A673 (cell line): ENCODE results near the gene IFNG.

Experiments
- CTCF ChIP-seq: fragments of 300-800, 200-600 bp; sonication (generic); conservative IDR thresholded peaks from 2 replicates; pipeline ENCODE4 v1.5.1; 2017; ENCODE audit warnings: low read depth, mild to moderate bottlenecking, antibody characterized with exemption, low read length, moderate library complexity, mixed read lengths
- EZH2 ChIP-seq: fragments of 200-600 bp; sonication (generic); IDR thresholded peaks from 2 replicates; pipeline ENCODE4 v1.6.1; 2017; ENCODE audit warnings: borderline replicate concordance, low read depth, mild to moderate bottlenecking, mixed read lengths, antibody characterized with exemption, low read length; ENCODE audit not compliant: poor library complexity, severe bottlenecking

- TF ChIP-seq EZH2, result no peak
- no peak for TF ChIP-seq CTCF
Observed at GRCh38 chr12:68106660-68107059, 52.9 kb downstream of the IFNG start.
